ENCODE data around the gene SMC5.
"Not testable (repeated sequence)": the region's sequence is repeated elsewhere in the genome, so short reads cannot be mapped to it uniquely, and the experiment has no call there.

The SMC5 gene

DNA sequence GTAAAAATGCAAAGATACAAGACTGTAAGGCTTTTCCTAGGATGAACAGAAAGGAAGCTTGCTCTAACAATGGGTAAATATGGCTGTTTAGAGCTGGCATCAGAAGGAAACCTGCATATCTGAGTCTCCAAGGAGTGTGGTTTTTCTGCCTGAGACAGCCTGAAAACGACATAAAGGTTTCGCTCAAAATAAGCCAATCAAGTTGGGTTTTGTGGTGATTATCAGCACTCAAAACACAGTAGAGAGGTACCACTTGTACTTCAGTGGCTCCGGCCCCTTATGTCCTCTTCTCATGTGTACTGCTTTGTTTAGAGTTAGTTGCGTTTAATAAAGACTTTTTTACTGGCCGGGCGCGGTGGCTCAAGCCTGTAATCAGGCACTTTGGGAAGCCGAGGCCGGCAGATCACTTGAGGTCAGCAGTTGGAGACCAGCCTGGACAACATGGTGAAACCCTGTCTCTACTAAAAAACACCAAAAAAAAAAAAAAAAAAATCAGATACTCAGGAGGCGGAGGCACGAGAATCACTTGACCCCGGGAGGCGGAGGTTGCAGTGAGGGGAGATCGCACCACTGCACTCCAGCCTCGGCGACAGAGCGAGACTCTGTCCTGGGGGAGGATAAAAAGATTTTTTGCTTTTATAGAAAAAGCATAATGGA, 116.3 kb downstream of the SMC5 start:
- DNase-seq, result no peak

GRCh38 chr9:70382046-70382708, 123.4 kb downstream of the SMC5 start:
- no peak for DNase-seq

GRCh38 chr9:70382709-70383605, 124.2 kb downstream of the SMC5 start:
- no peak for DNase-seq

DNA sequence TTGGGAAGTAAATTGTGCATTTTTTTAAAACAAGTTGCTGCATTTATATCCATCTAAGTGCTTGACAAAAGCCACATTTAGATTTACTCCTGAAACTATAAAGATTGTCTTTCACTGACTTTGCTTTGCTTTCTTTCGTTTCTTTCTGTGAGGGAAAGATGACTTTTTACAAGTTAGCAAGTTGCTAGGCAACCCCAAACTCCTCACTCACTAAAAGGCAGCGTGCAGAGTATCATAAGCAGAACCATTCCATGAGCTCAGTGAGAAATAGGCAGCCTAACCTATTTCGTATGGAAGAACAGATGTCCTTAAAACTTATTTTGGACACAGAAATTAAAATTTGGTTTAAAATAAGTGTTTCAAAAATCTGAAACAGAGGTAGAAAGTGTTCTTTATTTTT, 126.6 kb downstream of the SMC5 start:
- DNase-seq, result no peak

GRCh38 chr9:70387663-70388062, 128.9 kb downstream of the SMC5 start:
- DNase-seq, result no peak

- no peak for DNase-seq
Observed at GRCh38 chr9:70389188-70389587, 130.4 kb downstream of the SMC5 start.

DNA sequence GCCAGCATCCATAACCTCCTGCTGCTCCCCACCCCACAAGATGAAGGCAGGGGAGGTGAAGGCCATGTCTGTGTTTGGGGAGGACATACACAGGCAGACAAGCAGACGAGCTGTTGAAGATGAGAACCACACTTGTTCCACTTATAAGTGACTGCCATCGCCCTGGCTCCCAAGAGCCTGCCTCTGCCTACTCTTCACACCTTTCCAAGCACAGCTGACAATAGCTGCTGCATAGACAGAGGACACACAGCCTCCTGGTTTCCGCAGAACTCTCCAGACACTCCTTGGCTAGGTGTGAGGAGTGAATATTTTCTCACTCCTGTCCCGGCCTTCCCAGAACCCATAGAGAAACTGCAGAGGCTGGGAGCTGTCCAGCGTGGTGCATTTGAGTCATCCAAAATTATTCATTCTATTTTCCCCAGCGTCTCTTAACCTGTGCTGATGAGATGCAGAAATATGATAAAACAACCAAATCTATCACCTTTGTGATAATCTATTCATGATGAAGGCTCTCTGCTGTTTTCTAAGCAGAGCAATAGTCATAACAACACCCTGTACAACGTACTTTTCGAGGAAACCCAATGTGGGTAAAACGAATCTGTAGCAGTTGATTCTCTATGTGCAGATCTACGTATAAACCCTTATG, 131.0 kb downstream of the SMC5 start:
- DNase-seq, result no peak

DNA sequence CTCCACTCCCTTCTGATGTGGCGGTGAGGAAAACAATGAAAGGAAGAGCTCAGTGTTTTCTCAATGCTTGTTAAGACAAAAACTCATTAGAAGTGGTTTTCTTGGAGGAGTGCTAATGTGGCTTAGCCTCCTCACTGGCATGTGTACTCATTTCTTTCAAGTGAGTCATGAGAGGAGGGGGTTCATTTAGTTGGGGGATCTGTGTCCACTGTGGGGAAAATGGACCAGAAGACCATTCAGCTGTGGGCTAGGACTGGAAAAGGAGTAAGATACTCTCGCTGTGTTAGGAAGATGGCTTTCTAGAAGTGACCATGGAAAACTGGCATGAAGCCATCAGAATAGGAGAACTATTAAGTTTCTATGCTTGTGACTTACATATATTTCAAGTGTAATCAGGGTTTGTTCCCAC, 132.2 kb downstream of the SMC5 start:
- DNase-seq, result no peak

- peak; percentile 8 for DNase-seq
Observed at GRCh38 chr9:70392189-70392588, 133.4 kb downstream of the SMC5 start.

- DNase-seq, result no peak
Observed at GRCh38 chr9:70392850-70393249, 134.1 kb downstream of the SMC5 start.

DNA sequence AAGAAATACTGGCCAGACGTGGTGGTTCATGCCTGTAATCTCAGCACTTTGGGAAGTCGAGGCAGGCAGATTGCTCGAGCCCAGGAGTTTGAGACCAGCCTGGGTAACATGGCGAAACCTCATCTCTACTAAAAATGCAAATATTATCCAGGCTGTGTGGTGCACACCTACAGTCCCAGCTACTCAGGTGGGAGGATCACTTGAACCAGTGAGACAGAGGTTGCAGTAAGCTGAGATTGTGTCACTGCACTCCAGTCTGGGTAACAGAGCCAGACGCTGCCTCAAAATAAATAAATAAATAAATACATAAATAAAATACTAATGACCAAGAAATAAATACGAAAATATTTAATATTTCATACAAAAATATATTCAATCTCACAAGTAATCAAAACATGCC, 136.9 kb downstream of the SMC5 start:
- DNase-seq, result no peak

DNA sequence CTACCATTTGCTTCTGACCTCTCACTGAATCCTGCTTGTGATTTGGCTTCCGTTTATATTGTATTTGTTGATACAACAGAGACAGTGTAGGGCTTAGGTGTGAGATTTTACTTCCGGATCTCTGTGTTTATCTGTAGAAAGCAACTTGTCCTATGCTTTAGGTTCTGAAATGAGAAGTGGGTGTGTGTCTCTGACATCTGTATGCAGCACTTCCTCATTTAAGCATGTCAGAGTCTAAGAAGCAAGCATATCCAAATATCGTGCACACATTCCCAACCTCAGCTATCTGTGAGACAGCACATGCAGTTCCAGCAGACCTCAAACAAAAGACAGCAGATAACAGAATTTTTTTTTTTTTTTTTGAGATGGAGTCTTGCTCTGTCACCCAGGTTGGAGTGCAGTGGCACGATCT, 139.4 kb downstream of the SMC5 start:
- no peak for DNase-seq

- DNase-seq, result no peak
Observed at GRCh38 chr9:70399141-70399540, 140.4 kb downstream of the SMC5 start.

DNA sequence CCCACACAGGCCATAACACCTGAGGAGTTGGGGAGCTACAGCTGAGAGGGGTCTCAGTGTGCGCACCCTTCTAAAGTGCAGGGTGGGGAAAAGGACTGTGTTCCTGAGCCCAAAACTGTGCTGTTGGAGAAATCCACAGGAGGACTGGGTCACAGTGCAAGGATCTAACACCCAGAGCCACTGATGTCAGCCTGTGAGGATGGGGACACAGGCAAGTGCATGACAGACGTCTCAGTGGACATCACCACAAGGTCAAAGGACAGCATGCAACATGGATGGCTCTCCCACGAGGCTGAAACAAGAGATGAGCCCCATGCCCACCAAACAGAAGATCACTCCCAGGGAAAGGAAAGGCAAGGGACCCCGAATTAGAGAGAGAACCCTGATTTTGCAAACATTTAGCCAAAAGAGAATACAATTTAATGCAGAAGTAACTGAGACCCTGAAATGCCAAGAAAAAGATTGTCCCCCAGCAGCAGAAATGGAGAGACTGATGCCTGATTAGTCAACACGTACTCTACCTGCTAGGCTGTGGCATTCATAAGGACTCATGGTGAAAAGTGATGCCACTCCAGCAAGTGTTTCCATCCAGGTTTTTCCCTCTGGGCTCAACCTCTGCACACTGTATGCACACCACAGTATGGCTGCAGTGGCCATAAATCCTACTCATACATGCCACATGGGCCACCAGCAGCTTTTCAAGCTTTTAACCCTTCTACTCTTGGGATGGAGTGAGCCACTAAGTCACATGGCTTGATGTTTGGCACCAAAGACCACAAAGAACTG, 141.5 kb downstream of the SMC5 start:
- no peak for DNase-seq

- not testable (repeated sequence) for DNase-seq
Observed at GRCh38 chr9:70401241-70401640, 142.5 kb downstream of the SMC5 start.

- no peak for DNase-seq
Observed at GRCh38 chr9:70402213-70402612, 143.4 kb downstream of the SMC5 start.

GRCh38 chr9:70403166-70403565, 144.4 kb downstream of the SMC5 start:
- DNase-seq, result no peak

DNA sequence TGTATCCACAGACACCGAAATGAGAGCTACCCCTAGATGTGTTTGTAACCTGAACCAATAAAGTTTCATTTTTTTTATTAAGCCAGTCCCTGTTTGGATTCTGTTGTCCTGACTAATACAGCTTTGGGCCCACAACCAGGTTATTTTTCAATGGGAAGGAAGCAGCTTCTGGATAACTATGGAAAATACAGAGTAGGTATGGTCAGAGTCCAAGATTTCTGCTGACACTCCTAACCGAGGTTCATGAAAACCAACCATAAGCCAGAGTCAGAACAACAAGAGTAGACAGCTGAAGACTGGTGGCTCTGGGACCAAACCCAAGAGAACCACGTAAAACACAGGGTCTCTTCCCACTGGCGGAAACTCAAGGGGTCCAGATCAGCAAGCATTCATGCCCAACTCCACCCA, 144.8 kb downstream of the SMC5 start:
- DNase-seq, result no peak

DNA sequence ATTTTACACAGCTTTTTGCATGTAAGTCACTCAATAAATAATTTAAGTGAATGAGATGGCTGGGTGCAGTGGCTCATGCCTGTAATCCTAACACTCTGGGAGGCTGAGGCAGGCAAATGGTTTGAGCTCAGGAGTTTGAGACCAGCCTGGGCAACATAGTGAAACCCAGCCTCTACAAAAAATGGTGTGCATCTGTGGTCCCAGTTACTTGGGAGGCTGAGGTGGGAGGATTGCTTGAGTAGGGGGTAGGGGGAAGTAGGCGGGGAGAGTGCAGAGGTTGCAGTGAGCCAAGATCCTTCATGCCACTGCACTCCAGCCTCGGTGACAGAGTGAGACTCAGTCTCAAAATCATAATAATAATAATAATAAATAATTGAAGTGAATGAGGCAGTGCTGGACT, 145.5 kb downstream of the SMC5 start:
- no peak for DNase-seq

Data from NCI-H345 (cell line).